ENCODE measurements around the gene CBFA2T3. TPM values are rescaled to one million over a fixed set of nuclear protein-coding genes. Genes with fewer than 3 reads are reported as not detected.

Gene CBFA2T3
- total and polyA plus RNA-seq, 2 of the 8 experiments (the other 6 are each of a cell fraction or from before 2014, with no cell fraction given), result 0.51 to 1.3 TPM

DNA sequence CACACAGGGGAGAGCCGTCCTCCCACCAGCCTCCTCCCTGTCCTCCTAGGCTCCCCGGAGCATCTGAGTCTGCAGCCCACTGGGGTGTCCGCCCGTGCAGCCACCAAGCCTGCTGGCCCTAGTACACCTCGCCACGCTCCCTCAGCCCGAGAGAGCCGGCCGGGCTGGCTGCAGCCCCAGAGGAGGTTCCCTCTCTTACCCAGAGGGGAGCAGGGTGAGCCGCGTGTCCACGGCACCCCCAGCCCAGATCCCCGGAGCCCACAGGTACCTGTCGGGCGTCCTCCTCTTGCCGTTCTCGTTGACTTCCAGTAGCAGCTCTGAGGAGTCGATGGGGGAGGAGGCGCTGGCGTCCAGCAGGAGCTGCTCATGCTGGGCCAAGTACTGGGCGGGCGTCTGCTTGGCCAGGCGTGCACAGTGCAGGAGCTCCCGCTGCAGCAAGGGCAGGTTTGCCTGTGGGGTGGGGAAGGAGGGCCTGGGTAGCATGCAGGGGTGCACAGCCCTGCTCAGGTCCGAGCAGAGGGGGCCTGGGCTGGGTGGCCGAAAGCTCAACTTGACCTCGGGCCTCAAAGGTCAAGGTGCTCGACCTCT is 91.2 kb downstream of the CBFA2T3 start (continued):
- TF ChIP-seq, protein P1, sequence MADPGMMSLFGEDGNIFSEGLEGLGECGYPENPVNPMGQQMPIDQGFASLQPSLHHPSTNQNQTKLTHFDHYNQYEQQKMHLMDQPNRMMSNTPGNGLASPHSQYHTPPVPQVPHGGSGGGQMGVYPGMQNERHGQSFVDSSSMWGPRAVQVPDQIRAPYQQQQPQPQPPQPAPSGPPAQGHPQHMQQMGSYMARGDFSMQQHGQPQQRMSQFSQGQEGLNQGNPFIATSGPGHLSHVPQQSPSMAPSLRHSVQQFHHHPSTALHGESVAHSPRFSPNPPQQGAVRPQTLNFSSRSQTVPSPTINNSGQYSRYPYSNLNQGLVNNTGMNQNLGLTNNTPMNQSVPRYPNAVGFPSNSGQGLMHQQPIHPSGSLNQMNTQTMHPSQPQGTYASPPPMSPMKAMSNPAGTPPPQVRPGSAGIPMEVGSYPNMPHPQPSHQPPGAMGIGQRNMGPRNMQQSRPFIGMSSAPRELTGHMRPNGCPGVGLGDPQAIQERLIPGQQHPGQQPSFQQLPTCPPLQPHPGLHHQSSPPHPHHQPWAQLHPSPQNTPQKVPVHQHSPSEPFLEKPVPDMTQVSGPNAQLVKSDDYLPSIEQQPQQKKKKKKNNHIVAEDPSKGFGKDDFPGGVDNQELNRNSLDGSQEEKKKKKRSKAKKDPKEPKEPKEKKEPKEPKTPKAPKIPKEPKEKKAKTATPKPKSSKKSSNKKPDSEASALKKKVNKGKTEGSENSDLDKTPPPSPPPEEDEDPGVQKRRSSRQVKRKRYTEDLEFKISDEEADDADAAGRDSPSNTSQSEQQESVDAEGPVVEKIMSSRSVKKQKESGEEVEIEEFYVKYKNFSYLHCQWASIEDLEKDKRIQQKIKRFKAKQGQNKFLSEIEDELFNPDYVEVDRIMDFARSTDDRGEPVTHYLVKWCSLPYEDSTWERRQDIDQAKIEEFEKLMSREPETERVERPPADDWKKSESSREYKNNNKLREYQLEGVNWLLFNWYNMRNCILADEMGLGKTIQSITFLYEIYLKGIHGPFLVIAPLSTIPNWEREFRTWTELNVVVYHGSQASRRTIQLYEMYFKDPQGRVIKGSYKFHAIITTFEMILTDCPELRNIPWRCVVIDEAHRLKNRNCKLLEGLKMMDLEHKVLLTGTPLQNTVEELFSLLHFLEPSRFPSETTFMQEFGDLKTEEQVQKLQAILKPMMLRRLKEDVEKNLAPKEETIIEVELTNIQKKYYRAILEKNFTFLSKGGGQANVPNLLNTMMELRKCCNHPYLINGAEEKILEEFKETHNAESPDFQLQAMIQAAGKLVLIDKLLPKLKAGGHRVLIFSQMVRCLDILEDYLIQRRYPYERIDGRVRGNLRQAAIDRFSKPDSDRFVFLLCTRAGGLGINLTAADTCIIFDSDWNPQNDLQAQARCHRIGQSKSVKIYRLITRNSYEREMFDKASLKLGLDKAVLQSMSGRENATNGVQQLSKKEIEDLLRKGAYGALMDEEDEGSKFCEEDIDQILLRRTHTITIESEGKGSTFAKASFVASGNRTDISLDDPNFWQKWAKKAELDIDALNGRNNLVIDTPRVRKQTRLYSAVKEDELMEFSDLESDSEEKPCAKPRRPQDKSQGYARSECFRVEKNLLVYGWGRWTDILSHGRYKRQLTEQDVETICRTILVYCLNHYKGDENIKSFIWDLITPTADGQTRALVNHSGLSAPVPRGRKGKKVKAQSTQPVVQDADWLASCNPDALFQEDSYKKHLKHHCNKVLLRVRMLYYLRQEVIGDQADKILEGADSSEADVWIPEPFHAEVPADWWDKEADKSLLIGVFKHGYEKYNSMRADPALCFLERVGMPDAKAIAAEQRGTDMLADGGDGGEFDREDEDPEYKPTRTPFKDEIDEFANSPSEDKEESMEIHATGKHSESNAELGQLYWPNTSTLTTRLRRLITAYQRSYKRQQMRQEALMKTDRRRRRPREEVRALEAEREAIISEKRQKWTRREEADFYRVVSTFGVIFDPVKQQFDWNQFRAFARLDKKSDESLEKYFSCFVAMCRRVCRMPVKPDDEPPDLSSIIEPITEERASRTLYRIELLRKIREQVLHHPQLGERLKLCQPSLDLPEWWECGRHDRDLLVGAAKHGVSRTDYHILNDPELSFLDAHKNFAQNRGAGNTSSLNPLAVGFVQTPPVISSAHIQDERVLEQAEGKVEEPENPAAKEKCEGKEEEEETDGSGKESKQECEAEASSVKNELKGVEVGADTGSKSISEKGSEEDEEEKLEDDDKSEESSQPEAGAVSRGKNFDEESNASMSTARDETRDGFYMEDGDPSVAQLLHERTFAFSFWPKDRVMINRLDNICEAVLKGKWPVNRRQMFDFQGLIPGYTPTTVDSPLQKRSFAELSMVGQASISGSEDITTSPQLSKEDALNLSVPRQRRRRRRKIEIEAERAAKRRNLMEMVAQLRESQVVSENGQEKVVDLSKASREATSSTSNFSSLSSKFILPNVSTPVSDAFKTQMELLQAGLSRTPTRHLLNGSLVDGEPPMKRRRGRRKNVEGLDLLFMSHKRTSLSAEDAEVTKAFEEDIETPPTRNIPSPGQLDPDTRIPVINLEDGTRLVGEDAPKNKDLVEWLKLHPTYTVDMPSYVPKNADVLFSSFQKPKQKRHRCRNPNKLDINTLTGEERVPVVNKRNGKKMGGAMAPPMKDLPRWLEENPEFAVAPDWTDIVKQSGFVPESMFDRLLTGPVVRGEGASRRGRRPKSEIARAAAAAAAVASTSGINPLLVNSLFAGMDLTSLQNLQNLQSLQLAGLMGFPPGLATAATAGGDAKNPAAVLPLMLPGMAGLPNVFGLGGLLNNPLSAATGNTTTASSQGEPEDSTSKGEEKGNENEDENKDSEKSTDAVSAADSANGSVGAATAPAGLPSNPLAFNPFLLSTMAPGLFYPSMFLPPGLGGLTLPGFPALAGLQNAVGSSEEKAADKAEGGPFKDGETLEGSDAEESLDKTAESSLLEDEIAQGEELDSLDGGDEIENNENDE (IDR thresholded peaks at IDR 0.05; ENCODE audit: insufficient replicate concordance, low read length), result no peak
- TF ChIP-seq GABPA (IDR thresholded peaks at IDR 0.05; ENCODE audit: borderline replicate concordance, insufficient read depth, low read length) (no peak), TBP (IDR thresholded peaks at IDR 0.05; ENCODE audit: low read depth, low read length) (no peak)
